GM20431 (cell line): ENCODE measurements around the gene MFF.
"Not testable (repeated sequence)": the region's sequence is repeated elsewhere in the genome, so short reads cannot be mapped to it uniquely, and the experiment has no call there.

Source experiments
- in situ Hi-C: fragments of 300-500 bp; cut with MseI, MboI; formaldehyde crosslinking; loops from one replicate; pipeline ENCODE4 v1.15.0; 2020; ENCODE audit warnings: low sequenced_read_pairs; ENCODE audit not compliant: unreplicated experiment

The MFF gene

GRCh38 chr2:227326783-227327182 lies 1.7 kb downstream of the MFF start:
- in situ Hi-C loops: no loop called here

GRCh38 chr2:227335713-227336112 lies 10.7 kb downstream of the MFF start:
- in situ Hi-C loops: no loop called here

- in situ Hi-C loops: no loop called here
Observed at GRCh38 chr2:227337442-227337841, 12.4 kb downstream of the MFF start.

- in situ Hi-C loops: no loop called here
Observed at GRCh38 chr2:227339098-227339599, 14.1 kb downstream of the MFF start.

GRCh38 chr2:227340106-227340505 lies 15.1 kb downstream of the MFF start:
- in situ Hi-C loops: no loop called here

- in situ Hi-C loops: no loop called here
Observed at GRCh38 chr2:227341553-227341952, 16.5 kb downstream of the MFF start.

- in situ Hi-C loops: no loop called here
Observed at GRCh38 chr2:227344231-227344630, 19.2 kb downstream of the MFF start.

GRCh38 chr2:227347117-227347516 lies 22.1 kb downstream of the MFF start:
- in situ Hi-C loops: no loop called here

- in situ Hi-C loops: no loop called here
Observed at GRCh38 chr2:227348324-227348723, 23.3 kb downstream of the MFF start.

GRCh38 chr2:227349989-227350612 lies 25.1 kb downstream of the MFF start:
- in situ Hi-C loops: no loop called here

- in situ Hi-C loops: no loop called here
Observed at GRCh38 chr2:227351639-227352038, 26.6 kb downstream of the MFF start.

GRCh38 chr2:227360351-227360750 lies 35.3 kb downstream of the MFF start:
- in situ Hi-C loops: no loop called here

GRCh38 chr2:227363756-227364155 lies 38.7 kb downstream of the MFF start:
- in situ Hi-C loops: no loop called here

GRCh38 chr2:227364585-227365263 lies 39.7 kb downstream of the MFF start:
- in situ Hi-C loops: not testable (repeated sequence)

- in situ Hi-C loops: no loop called here
Observed at GRCh38 chr2:227365833-227366232, 40.8 kb downstream of the MFF start.

GRCh38 chr2:227366769-227367426 lies 41.8 kb downstream of the MFF start:
- in situ Hi-C loops: no loop called here

- in situ Hi-C loops: no loop called here
Observed at GRCh38 chr2:227367427-227367795, 42.4 kb downstream of the MFF start.

- in situ Hi-C loops: no loop called here
Observed at GRCh38 chr2:227368574-227368973, 43.5 kb downstream of the MFF start.

- in situ Hi-C loops: no loop called here
Observed at GRCh38 chr2:227370092-227370491, 45.0 kb downstream of the MFF start.

GRCh38 chr2:227370791-227371312 lies 45.8 kb downstream of the MFF start:
- in situ Hi-C loops: no loop called here

- in situ Hi-C loops: no loop called here
Observed at GRCh38 chr2:227373389-227373788, 48.3 kb downstream of the MFF start.
